H4 (cell line): ENCODE measurements around the gene CRIP1. TPM values are rescaled to one million over a fixed set of nuclear protein-coding genes. Genes with fewer than 3 reads are reported as not detected.

Experiments used
- DNase-seq: peaks from one replicate; pipeline ENCODE4 v3.0.0-alpha.2; 2015; ENCODE audit warnings: low spot score
- total RNA-seq: library from RNA; depleted of rRNA; stranded (reverse); fragments of >200 nt; shearing (Covaris generic); gene quantifications from 2 replicates; pipeline ENCODE4 v1.2.3, GENCODE V29; 2014; rRNA removed

CRIP1 gene
- total RNA-seq, 1 experiment from 2014 or later: not detected

GRCh38 chr14:105531894-105532623, 45.4 kb downstream of the CRIP1 start:
- DNase-seq: no peak

GRCh38 chr14:105532735-105533141, 46.1 kb downstream of the CRIP1 start:
- DNase-seq: no peak

- no peak for DNase-seq
Measured at GRCh38 chr14:105533391-105533790, 46.7 kb downstream of the CRIP1 start.

GRCh38 chr14:105533811-105534498, 47.3 kb downstream of the CRIP1 start:
- DNase-seq: no peak

- no peak for DNase-seq
Measured at GRCh38 chr14:105534586-105534985, 47.9 kb downstream of the CRIP1 start.

- DNase-seq: no peak
Measured at GRCh38 chr14:105536051-105536450, 49.4 kb downstream of the CRIP1 start.

GRCh38 chr14:105536691-105537579, 50.2 kb downstream of the CRIP1 start:
- DNase-seq: no peak

- DNase-seq: no peak
Measured at GRCh38 chr14:105537580-105538474, 51.1 kb downstream of the CRIP1 start.

Other genes starting within 250 kb of the CRIP1 start
- gene BTBD6, start 238.4 kb upstream of the CRIP1 start, total RNA-seq: 16.8 and 19.4 TPM in 2 replicates
- 12.6 and 13.6 TPM in 2 replicates for gene BRF1, start 185.9 kb upstream of the CRIP1 start, total RNA-seq
- 12.6 and 14.4 TPM in 2 replicates for gene PACS2, start 172.1 kb upstream of the CRIP1 start, total RNA-seq
- 0.04 TPM in 1 of 2 replicates, not detected in the other for gene TEX22, start 88.3 kb upstream of the CRIP1 start, total RNA-seq
- 17.2 and 24.0 TPM in 2 replicates for gene MTA1, start 67.1 kb upstream of the CRIP1 start, total RNA-seq
- gene CRIP2, start 12.1 kb upstream of the CRIP1 start, total RNA-seq: 16.2 and 26.9 TPM in 2 replicates
- gene TEDC1, start 4.4 kb downstream of the CRIP1 start, total RNA-seq: 15.4 and 17.3 TPM in 2 replicates
- gene TMEM121, start 39.7 kb downstream of the CRIP1 start, total RNA-seq: 1.6 and 2.5 TPM in 2 replicates